ACC112 (cell line): Measurements from ENCODE around the gene LILRA5.
"Not testable (repeated sequence)": the region's sequence is repeated elsewhere in the genome, so short reads cannot be mapped to it uniquely, and the experiment has no call there.

Experiments
- H2AFZ ChIP-seq: fragments of 200-600 bp; sonication (generic); one replicate; pipeline ENCODE4 v1.6.0; 2017; ENCODE audit warnings: antibody characterized with exemption, low read length; ENCODE audit not compliant: unreplicated experiment
- H3K27ac ChIP-seq: fragments of 200-600 bp; sonication (generic); 2 replicates; pipeline ENCODE4 v1.5.1; 2014; ENCODE audit warnings: low read depth, mild to moderate bottlenecking, antibody characterized with exemption, low read length, moderate library complexity
- H3K27me3 ChIP-seq: fragments of 200-600 bp; sonication (generic); 2 replicates; pipeline ENCODE4 v1.6.1; 2014; ENCODE audit warnings: mild to moderate bottlenecking, antibody characterized with exemption, low read length, moderate library complexity, mixed read lengths; ENCODE audit not compliant: insufficient read depth
- H3K36me3 ChIP-seq: fragments of 200-600 bp; sonication (generic); 2 replicates; pipeline ENCODE4 v1.6.1; 2016; ENCODE audit warnings: mild to moderate bottlenecking, antibody characterized with exemption, low read length, moderate library complexity, mixed read lengths; ENCODE audit not compliant: insufficient read depth
- H3K4me1 ChIP-seq: fragments of 200-600 bp; sonication (generic); one replicate; pipeline ENCODE4 v1.6.1; 2016; ENCODE audit warnings: low read length, mixed read lengths; ENCODE audit not compliant: insufficient read depth, unreplicated experiment, control insufficient read depth
- H3K4me3 ChIP-seq: fragments of 200-600 bp; sonication (generic); 2 replicates; pipeline ENCODE4 v1.5.1; 2014; ENCODE audit warnings: mild to moderate bottlenecking, low read depth, low read length
- H3K79me2 ChIP-seq: fragments of 200-600 bp; sonication (generic); one replicate; pipeline ENCODE4 v1.6.0; 2016; ENCODE audit warnings: low read length; ENCODE audit not compliant: control insufficient read depth, unreplicated experiment, insufficient read depth

The LILRA5 gene

GRCh38 chr19:54333586-54334298 is 20.8 kb upstream of the LILRA5 start:
- H3K79me2 ChIP-seq = no peaks in the 10 kb centered on the region
- H3K4me3 ChIP-seq = no peak overlapping the region
- H2AFZ ChIP-seq = no peak overlapping the region
- no peaks in the 10 kb centered on the region for H3K4me1 ChIP-seq
- peaks cover 22% of the 10 kb centered on the region; the same call in 1 of the 2 replicates for H3K27me3 ChIP-seq
- H3K36me3 ChIP-seq = no peaks in the 10 kb centered on the region
- no peak overlapping the region for H3K27ac ChIP-seq

GRCh38 chr19:54332149-54332548 is 19.2 kb upstream of the LILRA5 start:
- Histone ChIP-seq H3K27me3 (peaks cover 12% of the 10 kb centered on the region; the same call in 1 of the 2 replicates), H3K27ac (no peak overlapping the region), H3K79me2 (no peaks in the 10 kb centered on the region), H3K4me3 (no peak overlapping the region), H3K36me3 (no peaks in the 10 kb centered on the region), H3K4me1 (no peaks in the 10 kb centered on the region), H2AFZ (no peak overlapping the region)

GRCh38 chr19:54331626-54332025 is 18.7 kb upstream of the LILRA5 start:
- Histone ChIP-seq H3K27ac (no peak overlapping the region), H3K27me3 (peaks cover 12% of the 10 kb centered on the region; the same call in 1 of the 2 replicates), H3K79me2 (no peaks in the 10 kb centered on the region), H3K4me1 (no peaks in the 10 kb centered on the region), H2AFZ (no peak overlapping the region), H3K4me3 (no peak overlapping the region), H3K36me3 (no peaks in the 10 kb centered on the region)

- Histone ChIP-seq H3K27me3 (peaks cover 17% of the 10 kb centered on the region; the same call in 1 of the 2 replicates), H3K79me2 (no peaks in the 10 kb centered on the region), H3K36me3 (no peaks in the 10 kb centered on the region), H3K4me3 (no peak overlapping the region), H2AFZ (no peak overlapping the region), H3K27ac (no peak overlapping the region), H3K4me1 (no peaks in the 10 kb centered on the region)
These were observed 16.7 kb upstream of the LILRA5 start for GRCh38 chr19:54329476-54330165.

GRCh38 chr19:54328781-54329180 is 15.8 kb upstream of the LILRA5 start:
- not testable (repeated sequence) for H3K79me2 ChIP-seq, H2AFZ ChIP-seq, H3K27ac ChIP-seq, H3K36me3 ChIP-seq, H3K4me3 ChIP-seq, H3K4me1 ChIP-seq
- peaks cover 25% of the 10 kb centered on the region; the same call in 1 of the 2 replicates for H3K27me3 ChIP-seq

- Histone ChIP-seq H3K36me3 (no peaks in the 10 kb centered on the region), H3K4me3 (no peak overlapping the region), H3K79me2 (no peaks in the 10 kb centered on the region), H3K4me1 (no peaks in the 10 kb centered on the region), H3K27ac (no peak overlapping the region), H3K27me3 (peaks cover 20% of the 10 kb centered on the region; the same call in 1 of the 2 replicates), H2AFZ (no peak overlapping the region)
These were observed 12.7 kb upstream of the LILRA5 start for GRCh38 chr19:54325631-54326030.

- Histone ChIP-seq H3K27ac (no peak overlapping the region), H3K27me3 (peaks cover 24% of the 10 kb centered on the region; the same call in 1 of the 2 replicates), H2AFZ (no peak overlapping the region)
These were observed 12.2 kb upstream of the LILRA5 start for GRCh38 chr19:54325194-54325621.

GRCh38 chr19:54324071-54324470 is 11.1 kb upstream of the LILRA5 start:
- Histone ChIP-seq H3K4me1 (no peaks in the 10 kb centered on the region), H3K27me3 (peaks cover 29% of the 10 kb centered on the region), H2AFZ (no peak overlapping the region), H3K36me3 (no peaks in the 10 kb centered on the region), H3K4me3 (no peak overlapping the region), H3K27ac (no peak overlapping the region), H3K79me2 (no peaks in the 10 kb centered on the region)

More at GRCh38 chr19:54325194-54325621, 12.2 kb upstream of the LILRA5 start:
- Histone ChIP-seq H3K4me3 (no peak overlapping the region), H3K36me3 (no peaks in the 10 kb centered on the region), H3K4me1 (no peaks in the 10 kb centered on the region), H3K79me2 (no peaks in the 10 kb centered on the region)

- not testable (repeated sequence) for H3K4me1 ChIP-seq, H3K4me3 ChIP-seq, H3K79me2 ChIP-seq, H2AFZ ChIP-seq, H3K36me3 ChIP-seq, H3K27ac ChIP-seq
- H3K27me3 ChIP-seq = peaks cover 29% of the 10 kb centered on the region
These were observed 10.0 kb upstream of the LILRA5 start for GRCh38 chr19:54322934-54323333.

- H3K27me3 ChIP-seq = peaks cover 32% of the 10 kb centered on the region
- H3K27ac ChIP-seq, H3K4me1 ChIP-seq, H3K4me3 ChIP-seq, H3K79me2 ChIP-seq, H2AFZ ChIP-seq, H3K36me3 ChIP-seq: not testable (repeated sequence)
These were observed 9.3 kb upstream of the LILRA5 start for GRCh38 chr19:54322295-54322694.
